ENCODE results near the gene RPL21. TPM values are rescaled to one million over a fixed set of nuclear protein-coding genes. Genes with fewer than 3 reads are reported as not detected.
"Not testable (repeated sequence)": the region's sequence is repeated elsewhere in the genome, so short reads cannot be mapped to it uniquely, and the experiment has no call there.

RPL21 gene
- total RNA-seq, 1 experiment from 2014 or later: 552 TPM

- no peaks in the 10 kb centered on the region for H4K20me1 ChIP-seq (ENCODE audit: low read length)
- CTCF ChIA-PET: no interaction called here
- no peaks in the 10 kb centered on the region for H3F3A ChIP-seq (ENCODE audit: low read length, unreplicated experiment)
- H3K9me2 ChIP-seq (replicated peaks; ENCODE audit: low read length): no peaks in the 10 kb centered on the region
- H3K4me2 ChIP-seq (ENCODE audit: low read length): no peak overlapping the region
- no peaks in the 10 kb centered on the region for H3K9me3 ChIP-seq (ENCODE audit: low read length)
- POLR2A ChIA-PET (ENCODE audit: unreplicated experiment): no interaction called here
- no peaks in the 10 kb centered on the region for H3K36me3 ChIP-seq (ENCODE audit: low read depth, low read length)
- no peaks in the 10 kb centered on the region for H3K27me3 ChIP-seq (ENCODE audit: low read length)
- no peak overlapping the region for H2AFZ ChIP-seq (ENCODE audit: low read length)
- no peaks in the 10 kb centered on the region for H3K4me1 ChIP-seq (ENCODE audit: insufficient read depth, low read length)
- no TSS peak for BruUV-seq (replicated peaks)
- no peak overlapping the region for H3K9ac ChIP-seq (ENCODE audit: low read length)
- TF ChIP-seq, protein P1, sequence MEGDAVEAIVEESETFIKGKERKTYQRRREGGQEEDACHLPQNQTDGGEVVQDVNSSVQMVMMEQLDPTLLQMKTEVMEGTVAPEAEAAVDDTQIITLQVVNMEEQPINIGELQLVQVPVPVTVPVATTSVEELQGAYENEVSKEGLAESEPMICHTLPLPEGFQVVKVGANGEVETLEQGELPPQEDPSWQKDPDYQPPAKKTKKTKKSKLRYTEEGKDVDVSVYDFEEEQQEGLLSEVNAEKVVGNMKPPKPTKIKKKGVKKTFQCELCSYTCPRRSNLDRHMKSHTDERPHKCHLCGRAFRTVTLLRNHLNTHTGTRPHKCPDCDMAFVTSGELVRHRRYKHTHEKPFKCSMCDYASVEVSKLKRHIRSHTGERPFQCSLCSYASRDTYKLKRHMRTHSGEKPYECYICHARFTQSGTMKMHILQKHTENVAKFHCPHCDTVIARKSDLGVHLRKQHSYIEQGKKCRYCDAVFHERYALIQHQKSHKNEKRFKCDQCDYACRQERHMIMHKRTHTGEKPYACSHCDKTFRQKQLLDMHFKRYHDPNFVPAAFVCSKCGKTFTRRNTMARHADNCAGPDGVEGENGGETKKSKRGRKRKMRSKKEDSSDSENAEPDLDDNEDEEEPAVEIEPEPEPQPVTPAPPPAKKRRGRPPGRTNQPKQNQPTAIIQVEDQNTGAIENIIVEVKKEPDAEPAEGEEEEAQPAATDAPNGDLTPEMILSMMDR (conservative IDR thresholded peaks at IDR 0.05; ENCODE audit: low read depth, low read length): no peak
- TF ChIP-seq EZH2phosphoT487 (IDR thresholded peaks at IDR 0.05; ENCODE audit: borderline replicate concordance, low read length): no peak
- no peak for TF ChIP-seq EZH2 (IDR thresholded peaks at IDR 0.05; ENCODE audit: low read length, unreplicated experiment)
- H3K4me3 ChIP-seq (ENCODE audit: low read length): no peak overlapping the region
- ATAC-seq: no peak
- no peak overlapping the region for H3K27ac ChIP-seq (ENCODE audit: low read length)
- H3K79me2 ChIP-seq (ENCODE audit: low read length): no peaks in the 10 kb centered on the region
- no peak for DNase-seq
- intact Hi-C loops (cut with micrococcal nuclease): no loop called here
Observed at GRCh38 chr13:27290715-27291114, 39.4 kb downstream of the RPL21 start.

GRCh38 chr13:27291967-27292366 lies 40.6 kb downstream of the RPL21 start:
- H3K9me3 ChIP-seq (ENCODE audit: low read length); DNase-seq; intact Hi-C loops (cut with micrococcal nuclease); ATAC-seq; H2AFZ ChIP-seq (ENCODE audit: low read length); BruUV-seq (replicated peaks); H3K36me3 ChIP-seq (ENCODE audit: low read depth, low read length); POLR2A ChIA-PET (ENCODE audit: unreplicated experiment); H3K4me1 ChIP-seq (ENCODE audit: insufficient read depth, low read length); H3K9ac ChIP-seq (ENCODE audit: low read length); H3K4me3 ChIP-seq (ENCODE audit: low read length); H3K9me2 ChIP-seq (replicated peaks; ENCODE audit: low read length); H3F3A ChIP-seq (ENCODE audit: low read length, unreplicated experiment); H3K79me2 ChIP-seq (ENCODE audit: low read length); H3K27me3 ChIP-seq (ENCODE audit: low read length); H4K20me1 ChIP-seq (ENCODE audit: low read length); H3K4me2 ChIP-seq (ENCODE audit: low read length); H3K27ac ChIP-seq (ENCODE audit: low read length): not testable (repeated sequence)
- CTCF ChIA-PET: interaction anchor here (0.6 kb wide), 1 partner anchor 309 kb away, joined by 3 read pairs; no protein-coding TSS in a partner anchor

DNA sequence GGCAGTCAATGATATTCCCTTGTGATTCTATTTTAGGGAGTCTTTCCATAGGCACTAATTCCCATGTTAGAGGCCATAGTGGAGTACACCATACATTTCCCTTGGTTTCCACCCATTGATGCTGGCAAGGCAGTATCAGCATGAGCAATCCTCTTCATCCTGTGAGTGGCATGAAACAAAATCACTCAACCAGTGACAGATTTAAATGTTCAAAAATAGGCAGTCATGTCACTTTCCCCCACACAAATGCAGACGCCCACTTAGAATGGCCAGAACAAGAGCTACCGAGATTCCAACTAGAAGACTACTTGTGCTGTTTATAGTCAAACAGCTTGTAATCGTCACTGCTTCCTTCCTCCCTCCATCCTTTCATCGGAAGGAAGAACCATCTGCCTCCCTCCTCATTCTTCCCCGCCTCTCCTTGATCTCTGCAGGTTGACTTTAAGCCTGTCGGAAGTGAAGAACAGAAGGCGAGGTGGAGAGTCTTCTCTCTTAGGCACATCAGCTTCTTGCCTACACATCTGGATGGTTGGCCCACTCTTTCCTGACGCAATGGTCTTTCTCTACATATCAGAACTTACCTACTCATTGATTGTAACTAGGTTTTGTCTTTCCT lies 41.8 kb downstream of the RPL21 start:
- Histone ChIP-seq H3K27me3 (ENCODE audit: low read length) (no peaks in the 10 kb centered on the region), H3F3A (ENCODE audit: low read length, unreplicated experiment) (no peaks in the 10 kb centered on the region), H3K9me2 (replicated peaks; ENCODE audit: low read length) (no peaks in the 10 kb centered on the region), H3K36me3 (ENCODE audit: low read depth, low read length) (no peaks in the 10 kb centered on the region), H3K79me2 (ENCODE audit: low read length) (no peaks in the 10 kb centered on the region), H3K4me1 (ENCODE audit: insufficient read depth, low read length) (no peaks in the 10 kb centered on the region), H3K27ac (ENCODE audit: low read length) (no peak overlapping the region), H3K9ac (ENCODE audit: low read length) (no peak overlapping the region), H2AFZ (ENCODE audit: low read length) (no peak overlapping the region), H3K4me2 (ENCODE audit: low read length) (no peak overlapping the region), H3K9me3 (ENCODE audit: low read length) (no peaks in the 10 kb centered on the region), H3K4me3 (ENCODE audit: low read length) (no peak overlapping the region), H4K20me1 (ENCODE audit: low read length) (no peaks in the 10 kb centered on the region)
- DNase-seq (no peak), ATAC-seq (no peak)
- TF ChIP-seq, protein P1 (conservative IDR thresholded peaks at IDR 0.05; ENCODE audit: low read depth, low read length): no peak
- no peak for TF ChIP-seq EZH2phosphoT487 (IDR thresholded peaks at IDR 0.05; ENCODE audit: borderline replicate concordance, low read length)
- TF ChIP-seq EZH2 (IDR thresholded peaks at IDR 0.05; ENCODE audit: low read length, unreplicated experiment): no peak
- POLR2A ChIA-PET (ENCODE audit: unreplicated experiment): no interaction called here
- intact Hi-C loops (cut with micrococcal nuclease): no loop called here
- CTCF ChIA-PET: no interaction called here
- no TSS peak for BruUV-seq (replicated peaks)
